Uterus (tissue), 2 donors: ENCODE data around the gene SLC12A6.

Experiments used
- CTCF ChIP-seq, 4 experiments: fragments of 200-600 bp in 2 of 4; fragments of 450-650 bp in 2 of 4; sonication (generic) in 2 of 4; IDR thresholded peaks; one replicate each; pipeline ENCODE4 v1.5.1; 2016 to 2019; ENCODE audit warnings: antibody characterized with exemption in 4 of 4, mild to moderate bottlenecking in 2 of 4, moderate library complexity in 1 of 4
- POLR2A ChIP-seq, 2 donors: fragments of 450-650 bp; IDR thresholded peaks; one replicate each; pipeline ENCODE4 v1.6.1; 2016; ENCODE audit warnings: antibody characterized with exemption in 2 of 2, mild to moderate bottlenecking in 1 of 2, moderate library complexity in 1 of 2

GRCh38 chr15:34304613-34305012 is 33.0 kb downstream of the SLC12A6 start:
- TF ChIP-seq CTCF (IDR thresholded peaks at IDR 0.05) (no peak), POLR2A (IDR thresholded peaks at IDR 0.05) (no peak)
